ENCODE data around the gene PTHLH. TPM values are rescaled to one million over a fixed set of nuclear protein-coding genes. Genes with fewer than 3 reads are reported as not detected.

The PTHLH gene
- total and polyA plus RNA-seq, 10 of the 15 experiments (the other 5 are each of a cell fraction or from before 2014, with no cell fraction given) = 0.08 to 0.12 TPM; not detected in 8

DNA sequence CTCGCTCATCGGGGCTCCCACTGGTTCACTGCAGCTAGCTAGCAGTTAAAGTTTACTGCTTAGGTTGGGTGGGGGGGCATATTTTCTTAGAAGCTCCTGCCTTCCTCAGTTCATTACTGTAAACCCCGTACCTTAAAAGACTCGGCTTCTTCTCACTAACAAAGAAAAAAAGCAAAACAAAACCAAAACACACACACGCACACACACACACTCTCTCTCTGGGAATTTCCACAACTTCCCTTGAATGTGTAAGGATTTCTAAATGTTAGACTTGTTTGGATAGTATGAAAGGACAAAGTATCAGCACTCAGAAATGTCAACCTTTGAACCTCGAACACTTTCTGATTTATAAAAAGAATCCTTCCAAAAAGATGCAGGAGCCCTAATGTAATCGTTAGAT, 927 bp downstream of the PTHLH start:
- H3K27ac ChIP-seq (ENCODE audit: control insufficient read depth, insufficient read depth) = no peak overlapping the region
- H3K79me2 ChIP-seq (ENCODE audit: control insufficient read depth, insufficient read depth, low read length) = no peaks in the 10 kb centered on the region
- no peaks in the 10 kb centered on the region; the same call in 1 of the 2 replicates for H4K20me1 ChIP-seq (ENCODE audit: control insufficient read depth, insufficient read depth)
- no peak overlapping the region for H3K4me2 ChIP-seq (ENCODE audit: control insufficient read depth, insufficient read depth)
- H3K4me1 ChIP-seq (ENCODE audit: control insufficient read depth, insufficient read depth, low read length) = peaks cover 10% of the 10 kb centered on the region
- POLR2A ChIA-PET = no interaction called here
- intact Hi-C loops (cut with micrococcal nuclease; ENCODE audit: unreplicated experiment) (no loop called here), in situ Hi-C loops (cut with MboI) (no loop called here)
- H3K36me3 ChIP-seq (ENCODE audit: control insufficient read depth in 2 of 2, insufficient read depth in 2 of 2, low read length in 1 of 2) = no peaks in the 10 kb centered on the region
- H3K4me3 ChIP-seq = no peak overlapping the region
- FAIRE-seq = no peak
- CTCF ChIA-PET = no interaction called here
- RAD21 ChIA-PET (ENCODE audit: unreplicated experiment) = no interaction called here
- no TSS peak for BruUV-seq (replicated peaks)
- H2AFZ ChIP-seq (ENCODE audit: control insufficient read depth, low read depth, low read length) = no peak overlapping the region
- no peak for ATAC-seq
- no peak for DNase-seq (ENCODE audit: low read depth, low spot score)
- no peak overlapping the region for H3K9ac ChIP-seq (ENCODE audit: control insufficient read depth, insufficient read depth, low read length)
- WGBS (ENCODE audit: insufficient coverage, insufficient replicate concordance, low lambda C conversion rate, missing lambda C conversion rate) = 23% methylated on average over 7 of the region's 7 CpGs
- TF ChIP-seq TAF1 (IDR thresholded peaks at IDR 0.05; ENCODE audit: borderline replicate concordance, low read depth, low read length) (no peak), MYC (IDR thresholded peaks at IDR 0.05; ENCODE audit: insufficient read depth, insufficient read length, insufficient replicate concordance, low read length, severe bottlenecking) (no peak), ZNF217 (IDR thresholded peaks at IDR 0.05) (no peak)
- TF ChIP-seq, protein P1, sequence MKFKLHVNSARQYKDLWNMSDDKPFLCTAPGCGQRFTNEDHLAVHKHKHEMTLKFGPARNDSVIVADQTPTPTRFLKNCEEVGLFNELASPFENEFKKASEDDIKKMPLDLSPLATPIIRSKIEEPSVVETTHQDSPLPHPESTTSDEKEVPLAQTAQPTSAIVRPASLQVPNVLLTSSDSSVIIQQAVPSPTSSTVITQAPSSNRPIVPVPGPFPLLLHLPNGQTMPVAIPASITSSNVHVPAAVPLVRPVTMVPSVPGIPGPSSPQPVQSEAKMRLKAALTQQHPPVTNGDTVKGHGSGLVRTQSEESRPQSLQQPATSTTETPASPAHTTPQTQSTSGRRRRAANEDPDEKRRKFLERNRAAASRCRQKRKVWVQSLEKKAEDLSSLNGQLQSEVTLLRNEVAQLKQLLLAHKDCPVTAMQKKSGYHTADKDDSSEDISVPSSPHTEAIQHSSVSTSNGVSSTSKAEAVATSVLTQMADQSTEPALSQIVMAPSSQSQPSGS (IDR thresholded peaks at IDR 0.05; ENCODE audit: low read length) = no peak
- TF ChIP-seq, protein P2, sequence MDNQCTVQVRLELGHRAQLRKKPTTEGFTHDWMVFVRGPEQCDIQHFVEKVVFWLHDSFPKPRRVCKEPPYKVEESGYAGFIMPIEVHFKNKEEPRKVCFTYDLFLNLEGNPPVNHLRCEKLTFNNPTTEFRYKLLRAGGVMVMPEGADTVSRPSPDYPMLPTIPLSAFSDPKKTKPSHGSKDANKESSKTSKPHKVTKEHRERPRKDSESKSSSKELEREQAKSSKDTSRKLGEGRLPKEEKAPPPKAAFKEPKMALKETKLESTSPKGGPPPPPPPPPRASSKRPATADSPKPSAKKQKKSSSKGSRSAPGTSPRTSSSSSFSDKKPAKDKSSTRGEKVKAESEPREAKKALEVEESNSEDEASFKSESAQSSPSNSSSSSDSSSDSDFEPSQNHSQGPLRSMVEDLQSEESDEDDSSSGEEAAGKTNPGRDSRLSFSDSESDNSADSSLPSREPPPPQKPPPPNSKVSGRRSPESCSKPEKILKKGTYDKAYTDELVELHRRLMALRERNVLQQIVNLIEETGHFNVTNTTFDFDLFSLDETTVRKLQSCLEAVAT (IDR thresholded peaks at IDR 0.05) = no peak
- H3K9me3 ChIP-seq (replicated peaks; ENCODE audit: control insufficient read depth, insufficient read depth, low read length) = no peaks in the 10 kb centered on the region
- SMC1A ChIA-PET (ENCODE audit: uncharacterized antibody, unreplicated experiment) = no interaction called here
- H3K27me3 ChIP-seq (replicated peaks in 1 of 2; ENCODE audit: control insufficient read depth in 2 of 2, insufficient read depth in 2 of 2, low read length in 1 of 2) = peaks cover 19 to 35% of the 10 kb centered on the region in 2 experiments

Data from GM12878 (cell line).